ENCODE measurements around the gene C22orf42.

The C22orf42 gene

DNA sequence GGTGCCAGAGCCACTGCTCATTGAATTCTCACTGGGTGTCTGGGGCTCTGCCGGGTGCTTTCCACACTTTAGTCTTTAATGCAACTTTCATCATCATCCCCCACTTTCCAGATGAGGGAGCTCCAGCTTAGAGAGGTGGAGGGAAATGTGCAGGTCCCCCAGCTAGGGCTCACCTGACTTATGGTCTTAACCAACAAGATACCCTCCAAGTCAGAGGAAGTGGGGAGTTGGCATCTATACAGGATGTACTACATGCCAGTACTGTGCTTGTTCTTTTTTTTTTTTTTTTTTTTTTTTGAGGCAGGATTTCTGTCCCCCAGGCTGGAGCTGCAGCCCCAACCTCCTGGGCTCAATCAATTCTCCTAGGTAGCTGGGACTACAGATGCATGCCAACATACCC lies 26.3 kb downstream of the C22orf42 start:
- Histone ChIP-seq H3K4me1 (no peaks in the 10 kb centered on the region), H3K4me3 (ENCODE audit: low read depth, low read length) (no peak overlapping the region), H3K36me3 (ENCODE audit: control insufficient read depth, insufficient read depth, low read length) (no peaks in the 10 kb centered on the region), H3K79me2 (no peaks in the 10 kb centered on the region), H3K9me3 (ENCODE audit: control insufficient read depth, low read length) (no peaks in the 10 kb centered on the region), H3K27me3 (ENCODE audit: control insufficient read depth, insufficient read depth, low read length) (no peaks in the 10 kb centered on the region), H3K9ac (no peak overlapping the region), H2AFZ (no peak overlapping the region), H3K4me2 (ENCODE audit: low read length) (no peak overlapping the region), H3K27ac (no peak overlapping the region)
- TF ChIP-seq, protein P1, sequence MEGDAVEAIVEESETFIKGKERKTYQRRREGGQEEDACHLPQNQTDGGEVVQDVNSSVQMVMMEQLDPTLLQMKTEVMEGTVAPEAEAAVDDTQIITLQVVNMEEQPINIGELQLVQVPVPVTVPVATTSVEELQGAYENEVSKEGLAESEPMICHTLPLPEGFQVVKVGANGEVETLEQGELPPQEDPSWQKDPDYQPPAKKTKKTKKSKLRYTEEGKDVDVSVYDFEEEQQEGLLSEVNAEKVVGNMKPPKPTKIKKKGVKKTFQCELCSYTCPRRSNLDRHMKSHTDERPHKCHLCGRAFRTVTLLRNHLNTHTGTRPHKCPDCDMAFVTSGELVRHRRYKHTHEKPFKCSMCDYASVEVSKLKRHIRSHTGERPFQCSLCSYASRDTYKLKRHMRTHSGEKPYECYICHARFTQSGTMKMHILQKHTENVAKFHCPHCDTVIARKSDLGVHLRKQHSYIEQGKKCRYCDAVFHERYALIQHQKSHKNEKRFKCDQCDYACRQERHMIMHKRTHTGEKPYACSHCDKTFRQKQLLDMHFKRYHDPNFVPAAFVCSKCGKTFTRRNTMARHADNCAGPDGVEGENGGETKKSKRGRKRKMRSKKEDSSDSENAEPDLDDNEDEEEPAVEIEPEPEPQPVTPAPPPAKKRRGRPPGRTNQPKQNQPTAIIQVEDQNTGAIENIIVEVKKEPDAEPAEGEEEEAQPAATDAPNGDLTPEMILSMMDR (IDR thresholded peaks at IDR 0.05) = no peak

DNA sequence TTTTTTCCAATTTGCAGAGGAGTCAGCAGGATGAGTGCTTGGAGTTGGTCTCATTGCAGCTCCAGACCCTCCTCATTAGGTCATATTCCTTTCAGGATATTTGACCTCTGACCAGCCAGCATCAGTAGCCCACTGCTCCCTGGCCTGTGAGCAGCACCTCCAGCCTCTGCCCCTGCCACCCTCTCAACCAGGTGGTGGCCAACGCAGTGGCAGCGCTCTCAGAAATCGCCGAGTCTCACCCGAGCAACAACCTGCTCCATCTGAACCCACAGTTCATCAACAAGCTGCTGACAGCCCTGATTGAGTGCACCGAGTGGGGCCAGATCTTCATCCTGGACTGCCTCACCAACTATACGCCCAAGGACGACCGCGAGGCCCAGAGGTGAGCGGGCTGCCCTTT lies 27.0 kb downstream of the C22orf42 start:
- Histone ChIP-seq H3K9me3 (ENCODE audit: control insufficient read depth, low read length) (no peaks in the 10 kb centered on the region), H3K4me3 (ENCODE audit: low read depth, low read length) (no peak overlapping the region), H3K4me1 (no peaks in the 10 kb centered on the region), H3K27ac (no peak overlapping the region), H3K9ac (no peak overlapping the region), H3K36me3 (ENCODE audit: control insufficient read depth, insufficient read depth, low read length) (no peaks in the 10 kb centered on the region), H3K27me3 (ENCODE audit: control insufficient read depth, insufficient read depth, low read length) (no peaks in the 10 kb centered on the region), H2AFZ (no peak overlapping the region), H3K4me2 (ENCODE audit: low read length) (no peak overlapping the region), H3K79me2 (no peaks in the 10 kb centered on the region)
- TF ChIP-seq, protein P1 (IDR thresholded peaks at IDR 0.05) = no peak

DNA sequence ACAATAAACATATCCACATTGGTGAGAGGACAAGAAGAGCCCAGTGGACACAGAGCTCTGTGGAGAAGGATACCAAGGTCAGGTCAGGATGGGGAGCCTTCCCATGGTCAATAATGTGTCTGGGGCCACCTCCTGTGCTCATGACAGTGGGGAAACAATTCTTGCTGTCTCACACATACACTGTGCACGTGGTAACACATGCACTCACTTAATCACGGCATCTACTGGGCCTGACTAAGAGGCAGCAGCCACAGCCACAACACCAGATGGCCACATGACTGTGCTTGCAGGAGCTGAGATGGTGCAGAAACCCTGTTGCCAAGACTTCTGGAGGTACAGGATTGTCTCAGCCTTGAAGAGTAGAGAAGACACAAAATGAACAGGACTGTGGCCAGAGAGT lies 28.6 kb downstream of the C22orf42 start:
- TF ChIP-seq, protein P1 (IDR thresholded peaks at IDR 0.05) = no peak
- H3K4me3 ChIP-seq (ENCODE audit: low read depth, low read length) = no peak overlapping the region
- no peak overlapping the region for H3K4me2 ChIP-seq (ENCODE audit: low read length)
- no peak overlapping the region for H3K9ac ChIP-seq
- no peaks in the 10 kb centered on the region for H3K9me3 ChIP-seq (ENCODE audit: control insufficient read depth, low read length)
- H3K27ac ChIP-seq = no peak overlapping the region
- no peaks in the 10 kb centered on the region for H3K79me2 ChIP-seq
- H3K27me3 ChIP-seq (ENCODE audit: control insufficient read depth, insufficient read depth, low read length) = no peaks in the 10 kb centered on the region
- H3K4me1 ChIP-seq = no peaks in the 10 kb centered on the region
- H3K36me3 ChIP-seq (ENCODE audit: control insufficient read depth, insufficient read depth, low read length) = no peaks in the 10 kb centered on the region
- no peak overlapping the region for H2AFZ ChIP-seq

DNA sequence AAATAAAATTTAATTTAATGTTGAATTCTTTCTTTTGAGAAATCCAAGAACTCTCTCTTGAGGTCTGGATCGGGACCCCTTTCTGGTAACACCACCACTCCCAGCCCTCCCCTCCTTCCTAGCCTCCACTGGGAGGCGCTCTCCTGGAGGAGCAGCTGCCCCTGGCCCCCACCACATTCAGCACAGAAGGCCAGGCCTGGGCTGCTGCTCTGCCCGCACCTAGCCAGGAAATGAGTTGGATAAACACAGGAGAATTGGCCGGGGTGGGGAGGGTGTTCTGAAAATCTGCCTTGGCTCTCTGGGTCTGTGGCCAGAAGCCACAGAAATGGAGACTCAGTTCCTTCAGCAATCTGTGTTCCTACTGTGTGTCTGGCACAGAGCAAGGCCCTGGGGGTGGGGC lies 31.2 kb downstream of the C22orf42 start:
- Histone ChIP-seq H3K9ac (no peak overlapping the region), H3K27me3 (ENCODE audit: control insufficient read depth, insufficient read depth, low read length) (no peaks in the 10 kb centered on the region), H3K79me2 (no peaks in the 10 kb centered on the region), H3K27ac (no peak overlapping the region), H3K4me1 (no peaks in the 10 kb centered on the region), H3K36me3 (ENCODE audit: control insufficient read depth, insufficient read depth, low read length) (no peaks in the 10 kb centered on the region), H2AFZ (no peak overlapping the region), H3K4me3 (ENCODE audit: low read depth, low read length) (no peak overlapping the region), H3K9me3 (ENCODE audit: control insufficient read depth, low read length) (no peaks in the 10 kb centered on the region), H3K4me2 (ENCODE audit: low read length) (no peak overlapping the region)
- TF ChIP-seq, protein P1 (IDR thresholded peaks at IDR 0.05) = no peak

DNA sequence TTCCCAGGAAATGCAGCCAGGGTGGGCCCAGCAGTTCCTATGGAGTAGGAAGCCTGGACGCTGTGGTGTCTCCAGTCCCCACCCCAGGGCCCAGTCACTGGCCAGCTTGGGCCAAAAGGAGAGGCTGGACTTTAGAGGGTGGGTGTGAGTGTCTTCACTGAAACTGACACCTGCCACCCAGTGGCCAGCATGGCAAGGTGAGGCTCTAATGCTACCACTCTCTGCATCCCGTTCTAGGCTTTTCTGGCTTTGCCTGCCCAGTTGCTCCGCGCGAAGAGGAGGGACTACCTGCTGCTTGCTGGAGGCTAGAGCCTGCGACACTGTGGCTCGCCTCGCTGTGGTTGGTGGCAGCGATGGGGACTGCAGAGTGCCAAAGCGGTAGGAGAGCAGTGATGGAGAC lies 35.4 kb downstream of the C22orf42 start:
- H3K27ac ChIP-seq = no peak overlapping the region
- TF ChIP-seq, protein P1 (IDR thresholded peaks at IDR 0.05) = no peak

More for the DNA sequence above, 35.4 kb downstream of the C22orf42 start:
- Histone ChIP-seq H2AFZ (no peak overlapping the region), H3K4me2 (ENCODE audit: low read length) (no peak overlapping the region), H3K4me3 (ENCODE audit: low read depth, low read length) (no peak overlapping the region), H3K27me3 (ENCODE audit: control insufficient read depth, insufficient read depth, low read length) (no peaks in the 10 kb centered on the region), H3K4me1 (no peaks in the 10 kb centered on the region), H3K36me3 (ENCODE audit: control insufficient read depth, insufficient read depth, low read length) (no peaks in the 10 kb centered on the region), H3K9ac (no peak overlapping the region), H3K79me2 (no peaks in the 10 kb centered on the region), H3K9me3 (ENCODE audit: control insufficient read depth, low read length) (no peaks in the 10 kb centered on the region)

All from parathyroid adenoma (tissue), 2 donors.